IMR-90 (cell line): ENCODE results near the gene GOLGA8S. TPM values are rescaled to one million over a fixed set of nuclear protein-coding genes. Genes with fewer than 3 reads are reported as not detected.
"Not testable (repeated sequence)": the region's sequence is repeated elsewhere in the genome, so short reads cannot be mapped to it uniquely, and the experiment has no call there.

Experiments used
- ATAC-seq: fragments of 200-7000 bp; cut with Tn5 transposase; 2 replicates; pipeline ENCODE4 v1.9.1; 2020; ENCODE audit warnings: low read depth, mild to moderate bottlenecking, moderate library complexity
- BruUV-seq: library from RNA; stranded (reverse); fragments of 400-500 nt; replicated peaks from 2 replicates; lab custom pipeline; 2021; lab: Mats Ljungman, UMichigan
- CTCF ChIA-PET: fragments of 300-600 bp; formaldehyde crosslinking; extraction: SDS; loops from one replicate; lab custom pipeline; 2021; ENCODE audit warnings: antibody characterized with exemption; lab: Yijun Ruan, JAX
- POLR2A ChIA-PET: fragments of 300-600 bp; sonication (Branson Sonifier 250); formaldehyde crosslinking; loops from one replicate; lab custom pipeline; 2022; ENCODE audit warnings: antibody characterized with exemption; ENCODE audit not compliant: unreplicated experiment; lab: Charles Lee
- DNase-seq: peaks from one replicate; pipeline ENCODE4 v3.0.0; 2013
- H2AFZ ChIP-seq: replicated peaks from 2 replicates; pipeline ENCODE3; 2013; ENCODE audit warnings: low read length, mild to moderate bottlenecking; ENCODE audit not compliant: poor library complexity
- H2AK5ac ChIP-seq: 2 replicates; pipeline ENCODE4 v1.6.1; 2013; ENCODE audit warnings: low read depth, low read length, inconsistent platforms
- H2AK9ac ChIP-seq: replicated peaks from 2 replicates; pipeline ENCODE3; 2013; ENCODE audit warnings: mild to moderate bottlenecking, low read depth, low read length, moderate library complexity; ENCODE audit not compliant: poor library complexity
- H2BK120ac ChIP-seq: 2 replicates; pipeline ENCODE4 v1.6.1; 2013; ENCODE audit warnings: low read depth, low read length, inconsistent platforms
- H2BK15ac ChIP-seq: 3 replicates; pipeline ENCODE4 v1.6.1; 2013; ENCODE audit warnings: low read depth, low read length, inconsistent platforms
- H2BK20ac ChIP-seq: 2 replicates; pipeline ENCODE4 v1.6.1; 2013; ENCODE audit warnings: low read depth, mild to moderate bottlenecking, inconsistent platforms, low read length, moderate library complexity
- H2BK5ac ChIP-seq: 2 replicates; pipeline ENCODE4 v1.6.1; 2013; ENCODE audit warnings: mild to moderate bottlenecking, low read depth, low read length, inconsistent platforms; ENCODE audit not compliant: poor library complexity, severe bottlenecking
- H3K14ac ChIP-seq: replicated peaks from 2 replicates; pipeline ENCODE4 v1.6.1; 2013; ENCODE audit warnings: low read depth, low read length, inconsistent platforms
- H3K18ac ChIP-seq: 2 replicates; pipeline ENCODE4 v1.6.1; 2013; ENCODE audit warnings: low read depth, low read length, control low read depth
- H3K23ac ChIP-seq: 2 replicates; pipeline ENCODE4 v1.6.1; 2013; ENCODE audit warnings: low read depth, low read length, inconsistent platforms
- H3K27ac ChIP-seq: 2 replicates; pipeline ENCODE4 v1.5.1; 2013; ENCODE audit warnings: mild to moderate bottlenecking, control low read depth, low read length; ENCODE audit not compliant: insufficient read depth
- H3K27me3 ChIP-seq: 2 replicates; pipeline ENCODE4 v1.6.1; 2013; ENCODE audit warnings: low read length; ENCODE audit not compliant: control insufficient read depth, insufficient read depth
- H3K36me3 ChIP-seq: 2 replicates; pipeline ENCODE4 v1.6.1; 2013; ENCODE audit warnings: low read length, mixed read lengths; ENCODE audit not compliant: control insufficient read depth, insufficient read depth
- H3K4ac ChIP-seq: 2 replicates; pipeline ENCODE4 v1.6.1; 2013; ENCODE audit warnings: low read depth, low read length, inconsistent platforms
- H3K4me1 ChIP-seq: 2 replicates; pipeline ENCODE4 v1.6.1; 2013; ENCODE audit warnings: low read length, mixed read lengths; ENCODE audit not compliant: control insufficient read depth, insufficient read depth
- H3K4me2 ChIP-seq: 2 replicates; pipeline ENCODE4 v1.6.1; 2013; ENCODE audit warnings: low read depth, mild to moderate bottlenecking, control low read depth, low read length, moderate library complexity
- H3K4me3 ChIP-seq: 2 replicates; pipeline ENCODE4 v1.5.1; 2013; ENCODE audit warnings: low read depth, mild to moderate bottlenecking, control low read depth, low read length, moderate library complexity; ENCODE audit not compliant: insufficient read depth
- H3K56ac ChIP-seq: 2 replicates; pipeline ENCODE4 v1.6.1; 2013; ENCODE audit warnings: low read length, inconsistent platforms; ENCODE audit not compliant: insufficient read depth; ENCODE audit errors: extremely low read depth
- H3K79me1 ChIP-seq, 2 experiments: 2 replicates each; pipeline ENCODE4 v1.6.1; 2013; ENCODE audit warnings: low read length in 2 of 2, inconsistent platforms in 1 of 2, low read depth in 1 of 2
- H3K9ac ChIP-seq: 2 replicates; pipeline ENCODE4 v1.6.1; 2013; ENCODE audit warnings: low read depth, low read length, control low read depth
- H3K9me1 ChIP-seq: 2 replicates; pipeline ENCODE4 v1.6.1; 2013; ENCODE audit warnings: low read length, inconsistent platforms; ENCODE audit not compliant: insufficient read depth
- H3K9me3 ChIP-seq: 2 replicates; pipeline ENCODE4 v1.6.1; 2013; ENCODE audit warnings: low read length; ENCODE audit not compliant: control insufficient read depth, insufficient read depth
- H4K20me1 ChIP-seq: 2 replicates; pipeline ENCODE4 v1.6.1; 2013; ENCODE audit warnings: low read length, inconsistent platforms; ENCODE audit not compliant: insufficient read depth
- H4K5ac ChIP-seq: 2 replicates; pipeline ENCODE4 v1.6.1; 2013; ENCODE audit warnings: mild to moderate bottlenecking, low read depth, low read length, control low read depth
- H4K8ac ChIP-seq, 2 experiments: 2 replicates each; pipeline ENCODE4 v1.6.1; 2013; ENCODE audit warnings: low read depth in 2 of 2, low read length in 2 of 2, control low read depth in 1 of 2, inconsistent platforms in 1 of 2
- H4K91ac ChIP-seq: 2 replicates; pipeline ENCODE4 v1.6.1; 2013; ENCODE audit warnings: low read depth, low read length, inconsistent platforms; ENCODE audit not compliant: insufficient read depth
- WGBS, 2 experiments: methylation state at CpG; one replicate each; pipeline versions ENCODE4 v1.1.5 to v1.1.7; 2013; ENCODE audit warnings: missing lambda C conversion rate in 2 of 2; ENCODE audit not compliant: insufficient read length in 1 of 2; ENCODE audit errors: extremely low coverage in 2 of 2; 5-methylcytosine and 5-hydroxymethylcytosine counted together
- dilution Hi-C: fragments of 300-500 bp; cut with HindIII; formaldehyde crosslinking; loops from one replicate; pipeline ENCODE4 v1.14.3; 2018; ENCODE audit warnings: low sequenced_read_pairs; ENCODE audit not compliant: unreplicated experiment
- in situ Hi-C: fragments of 300-500 bp; cut with MboI; formaldehyde crosslinking; loops from 3 replicates; pipeline ENCODE4 v1.14.3; 2019; ENCODE audit warnings: low sequenced_read_pairs, inconsistent platforms, mixed read lengths
- intact Hi-C: fragments of 100-400 bp; cut with micrococcal nuclease; formaldehyde crosslinking; loops from 2 replicates; pipeline ENCODE4 v1.10.0; 2022
- polyA plus RNA-seq, 3 experiments: library from polyadenylated mRNA; depleted of rRNA; stranded (reverse); fragments of >200 nt; gene quantifications; 2 replicates each; pipeline ENCODE4 v1.2.3, GENCODE V29; 2012; ENCODE audit warnings: low replicate concordance in 1 of 3
- total RNA-seq: library from RNA; depleted of rRNA; stranded (reverse); fragments of >200 nt; gene quantifications from 2 replicates; pipeline ENCODE4 v1.2.3, GENCODE V29; 2012

The GOLGA8S gene
- total and polyA plus RNA-seq, 2 of the 4 experiments (the other 2 are of a cell fraction): under 0.01 to 0.03 TPM

DNA sequence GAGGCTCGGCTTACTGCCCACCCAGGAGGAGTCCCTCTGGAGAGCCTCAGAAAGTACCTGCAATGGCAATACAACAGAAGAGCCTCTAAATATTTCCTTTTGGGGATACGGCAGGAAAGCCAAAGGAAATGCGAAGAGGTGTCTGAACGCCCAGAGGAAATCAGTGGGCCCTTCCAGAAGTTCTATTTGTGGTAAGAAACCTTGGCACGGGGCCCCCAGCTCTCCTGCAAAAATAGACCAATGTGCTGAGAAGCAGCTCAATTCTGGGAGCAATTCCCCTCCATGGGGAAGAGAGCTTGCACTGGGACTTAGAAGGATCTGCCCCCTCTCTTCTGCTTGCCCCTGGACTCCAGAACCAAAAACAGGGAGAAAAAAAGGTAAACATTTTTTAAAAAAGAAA lies 44.7 kb downstream of the GOLGA8S start:
- POLR2A ChIA-PET, intact Hi-C loops, H3K4me3 ChIP-seq, H3K27ac ChIP-seq, H2AFZ ChIP-seq, DNase-seq, H3K4me2 ChIP-seq, H4K91ac ChIP-seq, H3K14ac ChIP-seq, H2BK15ac ChIP-seq, H4K8ac ChIP-seq, dilution Hi-C loops, H3K36me3 ChIP-seq, CTCF ChIA-PET, H4K5ac ChIP-seq, H2AK9ac ChIP-seq, H2AK5ac ChIP-seq, H3K56ac ChIP-seq, H3K9me1 ChIP-seq, H3K4me1 ChIP-seq, H2BK120ac ChIP-seq, H2BK5ac ChIP-seq, H3K18ac ChIP-seq, ATAC-seq, H3K79me1 ChIP-seq, H3K4ac ChIP-seq, BruUV-seq, H4K20me1 ChIP-seq, H3K27me3 ChIP-seq, H3K23ac ChIP-seq, H2BK20ac ChIP-seq, H3K9ac ChIP-seq, in situ Hi-C loops: not testable (repeated sequence)
- peaks cover 13% of the 10 kb centered on the region for H3K9me3 ChIP-seq
- WGBS, 2 experiments: 17% methylated on average over 1 of the region's 5 CpGs; no CpG with 5 or more reads in 1 of the 2 experiments
